RWPE1 (cell line): Measurements from ENCODE around the gene PSMD2.

Experiments used
- CTCF ChIA-PET: fragments of 350-600 bp; sonication (Branson Sonifier 250); formaldehyde crosslinking; extraction: SDS; loops from one replicate; lab custom pipeline; 2021; lab: Yijun Ruan, JAX
- POLR2A ChIA-PET: fragments of 400-600 bp; formaldehyde crosslinking; extraction: SDS; loops from one replicate; lab custom pipeline; 2020; ENCODE audit warnings: antibody characterized with exemption; ENCODE audit not compliant: low non-redundant PET; lab: Yijun Ruan, JAX
- DNase-seq: peaks from one replicate; pipeline ENCODE4 v3.0.0; 2012; ENCODE audit warnings: low spot score
- H3K27ac ChIP-seq: fragments of 450-650 bp; 2 replicates; pipeline ENCODE4 v1.5.1; 2017
- CTCF ChIP-seq: fragments of 450-650 bp; conservative IDR thresholded peaks from 2 replicates; pipeline ENCODE4 v1.5.1; 2017; ENCODE audit warnings: low read depth, mild to moderate bottlenecking

The PSMD2 gene

GRCh38 chr3:184346480-184347190 lies 47.6 kb downstream of the PSMD2 start:
- no peak for DNase-seq
- POLR2A ChIA-PET: no interaction called here
- CTCF ChIA-PET: interaction anchor here (0.8 to 1.5 kb wide), 4 partner anchors 14 to 195 kb away, joined by 3 to 6 read pairs (median 4); partner anchors contain the start of genes CLCN2 and POLR2H
- no peak for TF ChIP-seq CTCF
- H3K27ac ChIP-seq: peak overlapping the region; percentile 69

- no peak for TF ChIP-seq CTCF
- POLR2A ChIA-PET: no interaction called here
- peak overlapping the region; percentile 39 for H3K27ac ChIP-seq
- CTCF ChIA-PET: no interaction called here
- no peak for DNase-seq
These were observed 48.4 kb downstream of the PSMD2 start for GRCh38 chr3:184347321-184348056.

GRCh38 chr3:184348057-184348382 lies 49.0 kb downstream of the PSMD2 start:
- no peak for DNase-seq
- POLR2A ChIA-PET: no interaction called here
- H3K27ac ChIP-seq: 0 out of 2 replicates have a peak overlapping the region, but pooled peaks have one; percentile 30

GRCh38 chr3:184349563-184350470 lies 50.8 kb downstream of the PSMD2 start:
- DNase-seq: no peak
- POLR2A ChIA-PET: no interaction called here
- CTCF ChIA-PET: interaction anchor here (1.0 kb wide), 1 partner anchor 201 kb away, joined by 4 read pairs; no protein-coding TSS in a partner anchor
- H3K27ac ChIP-seq: 0 out of 2 replicates have a peak overlapping the region, but pooled peaks have one; percentile 6
- TF ChIP-seq CTCF: no peak

More at GRCh38 chr3:184348057-184348382, 49.0 kb downstream of the PSMD2 start:
- no peak for TF ChIP-seq CTCF
- CTCF ChIA-PET: no interaction called here

- 0 out of 2 replicates have a peak overlapping the region, but pooled peaks have one; percentile 6 for H3K27ac ChIP-seq
- no peak for DNase-seq
- POLR2A ChIA-PET: no interaction called here
- CTCF ChIA-PET: no interaction called here
- no peak for TF ChIP-seq CTCF
These were observed 51.6 kb downstream of the PSMD2 start for GRCh38 chr3:184350618-184351017.
